ENCODE data around the gene ZSWIM4.
A peak's percentile ranks its signal among the peaks of the same experiment; 100 is the strongest.

Gene ZSWIM4

DNA sequence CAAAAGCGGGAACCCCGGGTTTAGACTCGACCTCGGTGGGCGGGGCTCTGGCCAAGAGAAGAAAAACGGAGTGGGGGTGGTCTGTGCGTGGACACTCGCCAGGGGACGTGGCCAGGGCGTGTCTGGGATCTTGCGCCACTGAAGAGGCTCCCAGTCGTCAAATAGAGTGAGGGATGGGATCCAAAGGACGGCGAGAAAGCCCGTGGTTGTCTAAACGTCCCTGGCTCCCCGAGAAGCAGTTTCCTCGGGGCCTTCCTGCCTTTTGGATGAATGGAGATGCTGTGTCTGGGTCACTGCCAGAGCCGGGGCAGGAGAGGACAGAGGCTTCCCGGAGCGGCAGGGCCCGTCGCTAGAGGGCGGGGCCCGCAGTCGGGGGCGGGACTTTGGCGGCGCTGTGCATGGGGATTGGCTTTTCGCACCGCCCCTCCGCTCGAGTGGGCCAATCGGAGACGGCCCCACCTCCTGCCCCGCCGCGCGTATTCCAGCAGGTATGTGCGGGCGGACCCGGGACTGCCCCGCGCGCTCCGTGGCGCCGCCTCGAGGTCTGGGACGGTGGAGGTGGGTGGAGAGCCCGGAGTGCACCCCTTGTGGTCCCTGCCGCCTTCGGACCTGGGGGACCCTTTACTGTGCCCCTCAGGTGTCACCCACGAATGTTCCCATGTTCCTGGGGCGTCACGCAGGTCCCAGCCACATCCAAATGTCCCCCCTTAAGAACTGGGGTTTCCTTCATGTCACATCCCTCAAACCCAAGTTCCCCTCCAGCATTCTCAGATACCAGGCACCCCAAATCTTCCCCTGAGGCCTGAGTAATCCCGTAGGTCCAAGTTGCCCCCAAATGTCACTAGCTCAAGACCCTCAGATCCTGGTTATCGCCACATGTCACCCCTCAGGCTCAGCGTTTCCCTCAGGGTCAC lies 38.3 kb downstream of the ZSWIM4 start:
- H3K27ac ChIP-seq: peak overlapping the region; percentile 59
- peak; percentile 73 for TF ChIP-seq CTCF (conservative IDR thresholded peaks at IDR 0.05)

DNA sequence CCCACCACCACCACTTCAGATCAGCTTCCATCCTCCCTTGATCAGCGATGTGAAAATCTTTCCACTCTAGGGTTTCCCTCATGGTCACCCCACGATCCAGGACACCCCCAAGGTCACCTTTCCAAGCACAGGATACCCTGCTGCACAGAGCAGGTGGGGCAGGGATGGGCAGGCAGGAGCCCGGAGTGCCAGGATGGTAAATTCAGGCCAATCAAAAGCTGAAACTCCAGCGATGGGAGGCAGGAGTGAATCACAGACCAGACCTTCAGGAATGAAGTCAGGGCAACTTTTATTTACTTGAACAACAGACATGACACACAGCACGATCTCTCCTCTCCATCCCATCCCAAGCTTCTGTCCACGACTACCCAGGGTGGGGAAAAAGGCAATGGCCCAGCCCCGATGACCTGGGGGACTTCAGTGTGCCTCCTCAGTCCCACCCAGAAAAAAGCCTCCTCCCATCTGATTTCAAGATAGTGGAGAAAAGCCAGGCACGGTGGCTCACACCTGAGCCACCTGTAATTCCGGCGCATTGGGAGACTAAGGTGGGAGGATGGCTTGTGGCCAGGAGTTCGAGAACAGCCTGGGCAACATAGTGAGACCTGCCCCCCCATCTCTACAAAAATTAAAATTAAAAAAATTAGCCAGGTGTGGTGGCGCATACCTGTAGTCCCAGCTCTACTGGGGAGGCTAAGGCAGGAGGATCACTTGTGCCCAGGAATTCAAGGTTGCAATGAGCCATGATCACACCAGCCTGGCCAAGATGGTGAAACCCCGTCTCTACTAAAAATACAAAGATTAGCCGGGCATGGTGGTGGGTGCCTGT lies 39.2 kb downstream of the ZSWIM4 start:
- TF ChIP-seq CTCF (conservative IDR thresholded peaks at IDR 0.05): no peak
- peak overlapping the region; percentile 59; the same call in 1 of the 2 replicates for H3K27ac ChIP-seq

GRCh38 chr19:13835791-13836723 lies 40.8 kb downstream of the ZSWIM4 start:
- no peak for TF ChIP-seq CTCF (conservative IDR thresholded peaks at IDR 0.05)
- no peak overlapping the region for H3K27ac ChIP-seq

GRCh38 chr19:13838435-13839129 lies 43.3 kb downstream of the ZSWIM4 start:
- no peak for TF ChIP-seq CTCF (conservative IDR thresholded peaks at IDR 0.05)
- H3K27ac ChIP-seq: no peak overlapping the region

GRCh38 chr19:13839130-13839937 lies 44.1 kb downstream of the ZSWIM4 start:
- H3K27ac ChIP-seq: no peak overlapping the region
- no peak for TF ChIP-seq CTCF (conservative IDR thresholded peaks at IDR 0.05)

GRCh38 chr19:13839938-13840304 lies 44.7 kb downstream of the ZSWIM4 start:
- no peak overlapping the region for H3K27ac ChIP-seq
- TF ChIP-seq CTCF (conservative IDR thresholded peaks at IDR 0.05): no peak

Data from VCaP (cell line).